ENCODE results near the gene CFAP45. TPM values are rescaled to one million over a fixed set of nuclear protein-coding genes. Genes with fewer than 3 reads are reported as not detected.

CFAP45 gene
- total and polyA plus RNA-seq, 2 of the 8 experiments (the other 6 are each of a cell fraction or from before 2014, with no cell fraction given), result 0.05 TPM; not detected in 1

GRCh38 chr1:159938905-159939677, 39.1 kb upstream of the CFAP45 start (continued):
- no peak for TF ChIP-seq BCL11A (IDR thresholded peaks at IDR 0.05; ENCODE audit: low read depth in 2 of 2, low read length in 2 of 2)
- no peak for TF ChIP-seq ATF3 (IDR thresholded peaks at IDR 0.05; ENCODE audit: insufficient read depth, low read depth, low read length)
- no peak for TF ChIP-seq CEBPB (IDR thresholded peaks at IDR 0.05; ENCODE audit: low read depth, low read length)
- no peak for TF ChIP-seq RFX5 (IDR thresholded peaks at IDR 0.05; ENCODE audit: borderline replicate concordance, low read depth, low read length)
- TF ChIP-seq SIX5 (IDR thresholded peaks at IDR 0.05; ENCODE audit: low read depth, low read length), result no peak
- TF ChIP-seq SAP30 (IDR thresholded peaks at IDR 0.05; ENCODE audit: insufficient read depth, insufficient replicate concordance, low read length), result no peak

Data from H1 (cell line).